ENCODE data around the gene SOX18. TPM values are rescaled to one million over a fixed set of nuclear protein-coding genes. Genes with fewer than 3 reads are reported as not detected.

Gene SOX18
- total RNA-seq, 3 donors from 2014 or later: 4.7 to 20.0 (median 12.6) TPM

DNA sequence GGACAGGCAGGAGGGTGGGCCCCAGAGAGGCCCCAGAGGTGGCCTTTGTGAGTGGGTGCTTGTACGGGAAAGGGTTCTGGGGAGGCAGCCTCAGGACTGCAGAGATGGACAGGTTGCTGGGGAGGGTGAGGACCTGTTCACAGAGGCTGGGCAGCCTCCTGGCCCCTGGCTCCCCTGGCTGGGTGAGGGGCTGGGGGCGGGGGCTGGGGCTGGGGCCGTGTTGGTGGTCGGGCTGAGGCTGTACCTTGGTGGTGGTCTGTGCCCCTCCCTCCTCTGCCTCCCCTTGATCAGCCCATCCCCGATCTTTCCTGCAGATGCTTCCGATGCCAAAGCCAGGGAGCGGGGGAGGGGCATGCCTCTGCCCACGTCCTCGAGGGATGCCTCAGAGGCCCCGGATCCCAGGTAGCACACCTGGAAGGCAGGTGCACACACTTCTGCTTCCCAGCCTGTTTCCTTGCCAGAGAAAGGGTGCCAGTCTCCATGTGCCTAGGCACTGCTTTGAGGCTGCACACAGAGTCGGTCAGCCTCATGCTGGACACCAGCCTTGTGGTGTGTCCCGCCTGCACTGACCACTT is 18.4 kb upstream of the SOX18 start:
- ATAC-seq (no peak), DNase-seq (no peak)
- Histone ChIP-seq H3K9me3 (no peaks in the 10 kb centered on the region), H3K4me3 (no peak overlapping the region), H3K4me1 (ENCODE audit: low read depth) (no peaks in the 10 kb centered on the region), H3K36me3 (ENCODE audit: low read depth) (no peaks in the 10 kb centered on the region)
- no peak for TF ChIP-seq CTCF (IDR thresholded peaks at IDR 0.05)
- intact Hi-C loops (cut with DNase I, micrococcal nuclease): no loop called here

DNA sequence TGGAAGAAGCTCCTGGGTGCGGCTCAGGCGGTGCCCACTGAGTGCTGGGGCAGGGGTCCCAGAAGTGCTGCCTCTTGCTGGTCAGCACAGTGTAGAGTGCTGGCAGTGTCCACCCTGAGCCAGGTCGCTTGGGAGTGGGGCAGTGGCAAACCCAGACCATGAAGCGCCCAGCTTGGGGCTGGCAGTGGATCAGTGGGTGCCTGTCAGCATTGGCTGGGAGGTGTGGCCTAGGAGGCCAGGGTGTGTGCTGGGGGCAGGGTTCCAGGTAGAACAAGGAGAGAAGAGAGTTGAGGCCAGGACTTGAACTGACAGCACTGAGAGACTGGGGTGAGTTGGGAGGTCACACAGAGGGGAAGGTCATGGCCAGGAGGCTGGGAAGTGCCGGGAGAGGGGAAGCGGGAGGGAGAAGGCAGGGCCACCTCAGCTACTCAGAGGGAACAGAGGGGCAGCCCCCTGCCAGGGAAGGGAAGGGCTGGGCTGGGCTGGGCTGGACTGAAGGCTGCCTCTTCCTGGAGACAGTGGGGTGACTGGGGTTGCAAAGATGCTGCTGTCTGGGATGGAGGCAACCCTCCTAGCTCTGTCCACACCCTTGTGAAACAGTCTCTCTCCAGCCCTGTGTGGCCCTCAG is 17.7 kb upstream of the SOX18 start:
- no peak overlapping the region for H3K4me3 ChIP-seq
- TF ChIP-seq CTCF (IDR thresholded peaks at IDR 0.05): no peak
- H3K9me3 ChIP-seq: no peaks in the 10 kb centered on the region
- ATAC-seq (no peak), DNase-seq (no peak)
- H3K4me1 ChIP-seq (ENCODE audit: low read depth): peaks cover 4% of the 10 kb centered on the region
- intact Hi-C loops (cut with DNase I, micrococcal nuclease): no loop called here
- H3K36me3 ChIP-seq (ENCODE audit: low read depth): no peaks in the 10 kb centered on the region

DNA sequence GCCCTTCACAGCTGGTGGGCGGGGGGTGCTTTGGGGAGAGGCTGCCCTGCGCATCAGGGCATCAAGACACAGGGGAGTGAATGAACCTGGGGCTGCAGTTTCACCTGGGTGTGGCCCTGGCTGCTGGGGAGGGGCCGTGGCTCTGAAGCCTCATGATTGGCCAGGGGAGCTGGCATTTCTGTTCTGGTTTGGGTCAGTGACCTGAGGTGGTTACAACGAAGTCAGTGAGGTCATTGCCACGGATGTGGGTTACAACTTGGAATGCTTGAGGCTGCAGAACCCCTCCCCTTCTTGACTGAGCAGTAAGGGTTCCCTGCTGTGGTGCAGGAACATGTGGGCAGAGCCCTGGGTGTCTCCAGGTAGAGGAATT is 16.5 kb upstream of the SOX18 start:
- no peak for TF ChIP-seq CTCF (IDR thresholded peaks at IDR 0.05)
- Histone ChIP-seq H3K4me3 (no peak overlapping the region), H3K36me3 (ENCODE audit: low read depth) (no peaks in the 10 kb centered on the region), H3K4me1 (ENCODE audit: low read depth) (peaks cover 4% of the 10 kb centered on the region), H3K9me3 (no peaks in the 10 kb centered on the region)
- intact Hi-C loops (cut with DNase I, micrococcal nuclease): no loop called here
- no peak for DNase-seq
- peak; percentile 13 for ATAC-seq

DNA sequence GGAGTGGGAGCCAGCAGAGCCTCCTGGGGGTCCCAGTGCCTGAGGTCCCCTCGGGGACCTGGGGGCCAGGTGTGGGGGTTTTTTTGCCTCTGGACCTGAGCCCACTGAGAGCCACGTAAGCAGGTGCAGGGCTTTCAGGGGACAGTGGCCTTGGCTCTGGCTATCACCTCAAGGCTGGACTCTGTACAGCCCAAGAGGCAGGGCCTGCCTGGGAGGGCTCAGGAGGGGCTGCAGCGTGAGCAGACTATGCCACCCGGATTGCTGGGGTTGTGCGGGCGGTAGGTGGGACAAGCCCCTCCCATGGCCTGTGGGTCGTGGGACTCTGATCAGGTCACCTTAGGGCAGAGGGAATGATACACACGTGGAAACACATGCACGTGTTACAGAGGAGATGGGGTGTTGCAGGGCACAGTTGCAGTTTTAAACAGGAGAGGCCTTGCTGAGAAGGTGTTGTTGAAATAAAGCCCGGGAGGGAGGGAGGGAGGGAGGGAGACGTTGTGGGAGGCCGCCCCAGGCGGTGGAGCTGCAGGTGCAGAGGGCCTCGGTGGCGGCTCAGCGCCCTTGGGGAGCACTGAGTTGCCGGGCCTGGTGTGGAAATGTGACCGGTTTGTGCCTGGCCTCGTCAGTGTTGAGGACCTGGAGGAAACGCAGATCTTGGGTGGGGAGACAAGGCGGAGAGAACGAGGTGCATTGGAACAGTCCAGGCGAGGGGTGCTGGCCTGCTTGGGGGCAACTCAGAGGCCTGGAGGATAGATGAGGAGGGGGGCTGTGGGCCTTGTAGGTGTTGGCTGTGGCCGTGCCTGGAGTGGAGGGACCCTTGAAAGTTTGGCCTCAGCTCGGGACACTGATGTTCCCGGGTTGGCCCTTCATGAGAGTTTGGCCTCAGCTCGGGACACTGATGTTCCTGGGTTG is 15.9 kb upstream of the SOX18 start:
- no peak for ATAC-seq
- Histone ChIP-seq H3K4me1 (ENCODE audit: low read depth) (peaks cover 4% of the 10 kb centered on the region), H3K9me3 (no peaks in the 10 kb centered on the region), H3K4me3 (no peak overlapping the region), H3K36me3 (ENCODE audit: low read depth) (no peaks in the 10 kb centered on the region)
- intact Hi-C loops (cut with DNase I, micrococcal nuclease): no loop called here
- no peak for DNase-seq
- TF ChIP-seq CTCF (IDR thresholded peaks at IDR 0.05): no peak

GRCh38 chr20:64064145-64064698 is 14.8 kb upstream of the SOX18 start:
- H3K9me3 ChIP-seq: no peaks in the 10 kb centered on the region
- no peak for DNase-seq
- ATAC-seq: no peak
- H3K36me3 ChIP-seq (ENCODE audit: low read depth): no peaks in the 10 kb centered on the region
- no peak overlapping the region for H3K4me3 ChIP-seq
- TF ChIP-seq CTCF (IDR thresholded peaks at IDR 0.05): no peak
- H3K4me1 ChIP-seq (ENCODE audit: low read depth): peaks cover 4% of the 10 kb centered on the region
- intact Hi-C loops (cut with DNase I, micrococcal nuclease): no loop called here

Data from mucosa of descending colon (tissue), 3 donors.